ENCODE data around the gene MINDY4. TPM values are rescaled to one million over a fixed set of nuclear protein-coding genes. Genes with fewer than 3 reads are reported as not detected.

MINDY4 gene
- total and polyA plus RNA-seq, 10 of the 15 experiments (the other 5 are each of a cell fraction or from before 2014, with no cell fraction given), result 0.10 to 0.90 (median 0.40) TPM

GRCh38 chr7:30838008-30838407 lies 66.8 kb downstream of the MINDY4 start:
- H4K20me1 ChIP-seq (ENCODE audit: control insufficient read depth, insufficient read depth), result no peaks in the 10 kb centered on the region
- BruUV-seq (replicated peaks), result no TSS peak
- SMC1A ChIA-PET (ENCODE audit: uncharacterized antibody, unreplicated experiment), result no interaction called here
- H3K27ac ChIP-seq (ENCODE audit: control insufficient read depth, insufficient read depth), result no peak overlapping the region
- RAD21 ChIA-PET (ENCODE audit: unreplicated experiment), result no interaction called here
- no peak overlapping the region for H3K9ac ChIP-seq (ENCODE audit: control insufficient read depth, insufficient read depth, low read length)
- no peak overlapping the region for H3K4me3 ChIP-seq
- no peaks in the 10 kb centered on the region; the same call in 2 of the 3 replicates for H3K9me3 ChIP-seq (replicated peaks; ENCODE audit: control insufficient read depth, insufficient read depth, low read length)
- WGBS (ENCODE audit: insufficient coverage, insufficient replicate concordance, low lambda C conversion rate, missing lambda C conversion rate), result 60% methylated on average over 5 of the region's 5 CpGs
- no peaks in the 10 kb centered on the region for H3K4me1 ChIP-seq (ENCODE audit: control insufficient read depth, insufficient read depth, low read length)
- CTCF ChIA-PET, result interaction anchor here (0.7 kb wide), 1 partner anchor 72 kb away, joined by 4 read pairs; no protein-coding TSS in a partner anchor
- FAIRE-seq (no peak), DNase-seq (ENCODE audit: low read depth, low spot score) (no peak), ATAC-seq (no peak)
- POLR2A ChIA-PET, result no interaction called here
- in situ Hi-C loops (cut with MboI), result no loop called here
- H3K79me2 ChIP-seq (ENCODE audit: control insufficient read depth, insufficient read depth, low read length), result no peaks in the 10 kb centered on the region
- no peak overlapping the region for H2AFZ ChIP-seq (ENCODE audit: control insufficient read depth, low read depth, low read length)
- H3K4me2 ChIP-seq (ENCODE audit: control insufficient read depth, insufficient read depth), result no peak overlapping the region
- H3K36me3 ChIP-seq (ENCODE audit: control insufficient read depth in 2 of 2, insufficient read depth in 2 of 2, low read length in 1 of 2), result no peaks in the 10 kb centered on the region
- no peaks in the 10 kb centered on the region for H3K27me3 ChIP-seq (replicated peaks in 1 of 2; ENCODE audit: control insufficient read depth in 2 of 2, insufficient read depth in 2 of 2, low read length in 1 of 2)
- intact Hi-C loops (cut with micrococcal nuclease; ENCODE audit: unreplicated experiment), result no loop called here
- no peak for TF ChIP-seq KLF5 (IDR thresholded peaks at IDR 0.05; ENCODE audit: partially characterized antibody)
- TF ChIP-seq BMI1 (IDR thresholded peaks at IDR 0.05; ENCODE audit: borderline replicate concordance), result no peak
- TF ChIP-seq MTA3 (IDR thresholded peaks at IDR 0.05; ENCODE audit: borderline replicate concordance, low read length), result no peak
- TF ChIP-seq CREM (IDR thresholded peaks at IDR 0.05; ENCODE audit: low read depth), result no peak
- TF ChIP-seq CBFB (IDR thresholded peaks at IDR 0.05; ENCODE audit: low read depth), result no peak
- TF ChIP-seq ZNF217 (IDR thresholded peaks at IDR 0.05), result no peak
- TF ChIP-seq NFIC (IDR thresholded peaks at IDR 0.05; ENCODE audit: low read depth, low read length), result no peak
- TF ChIP-seq CBX5 (IDR thresholded peaks at IDR 0.05; ENCODE audit: low read depth), result no peak
- no peak for TF ChIP-seq RUNX3 (IDR thresholded peaks at IDR 0.05; ENCODE audit: low read length)
- TF ChIP-seq, protein P1, sequence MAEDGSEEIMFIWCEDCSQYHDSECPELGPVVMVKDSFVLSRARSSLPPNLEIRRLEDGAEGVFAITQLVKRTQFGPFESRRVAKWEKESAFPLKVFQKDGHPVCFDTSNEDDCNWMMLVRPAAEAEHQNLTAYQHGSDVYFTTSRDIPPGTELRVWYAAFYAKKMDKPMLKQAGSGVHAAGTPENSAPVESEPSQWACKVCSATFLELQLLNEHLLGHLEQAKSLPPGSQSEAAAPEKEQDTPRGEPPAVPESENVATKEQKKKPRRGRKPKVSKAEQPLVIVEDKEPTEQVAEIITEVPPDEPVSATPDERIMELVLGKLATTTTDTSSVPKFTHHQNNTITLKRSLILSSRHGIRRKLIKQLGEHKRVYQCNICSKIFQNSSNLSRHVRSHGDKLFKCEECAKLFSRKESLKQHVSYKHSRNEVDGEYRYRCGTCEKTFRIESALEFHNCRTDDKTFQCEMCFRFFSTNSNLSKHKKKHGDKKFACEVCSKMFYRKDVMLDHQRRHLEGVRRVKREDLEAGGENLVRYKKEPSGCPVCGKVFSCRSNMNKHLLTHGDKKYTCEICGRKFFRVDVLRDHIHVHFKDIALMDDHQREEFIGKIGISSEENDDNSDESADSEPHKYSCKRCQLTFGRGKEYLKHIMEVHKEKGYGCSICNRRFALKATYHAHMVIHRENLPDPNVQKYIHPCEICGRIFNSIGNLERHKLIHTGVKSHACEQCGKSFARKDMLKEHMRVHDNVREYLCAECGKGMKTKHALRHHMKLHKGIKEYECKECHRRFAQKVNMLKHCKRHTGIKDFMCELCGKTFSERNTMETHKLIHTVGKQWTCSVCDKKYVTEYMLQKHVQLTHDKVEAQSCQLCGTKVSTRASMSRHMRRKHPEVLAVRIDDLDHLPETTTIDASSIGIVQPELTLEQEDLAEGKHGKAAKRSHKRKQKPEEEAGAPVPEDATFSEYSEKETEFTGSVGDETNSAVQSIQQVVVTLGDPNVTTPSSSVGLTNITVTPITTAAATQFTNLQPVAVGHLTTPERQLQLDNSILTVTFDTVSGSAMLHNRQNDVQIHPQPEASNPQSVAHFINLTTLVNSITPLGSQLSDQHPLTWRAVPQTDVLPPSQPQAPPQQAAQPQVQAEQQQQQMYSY (CRISPR knock-in tag; IDR thresholded peaks at IDR 0.05), result no peak
- no peak for TF ChIP-seq BHLHE40 (IDR thresholded peaks at IDR 0.05; ENCODE audit: borderline replicate concordance in 1 of 2, low read depth in 2 of 2, low read length in 1 of 2)
- TF ChIP-seq CHD4 (IDR thresholded peaks at IDR 0.05), result no peak
- TF ChIP-seq NFYB (IDR thresholded peaks at IDR 0.05; ENCODE audit: insufficient read depth, low read depth, low read length), result no peak
- TF ChIP-seq, protein P2, sequence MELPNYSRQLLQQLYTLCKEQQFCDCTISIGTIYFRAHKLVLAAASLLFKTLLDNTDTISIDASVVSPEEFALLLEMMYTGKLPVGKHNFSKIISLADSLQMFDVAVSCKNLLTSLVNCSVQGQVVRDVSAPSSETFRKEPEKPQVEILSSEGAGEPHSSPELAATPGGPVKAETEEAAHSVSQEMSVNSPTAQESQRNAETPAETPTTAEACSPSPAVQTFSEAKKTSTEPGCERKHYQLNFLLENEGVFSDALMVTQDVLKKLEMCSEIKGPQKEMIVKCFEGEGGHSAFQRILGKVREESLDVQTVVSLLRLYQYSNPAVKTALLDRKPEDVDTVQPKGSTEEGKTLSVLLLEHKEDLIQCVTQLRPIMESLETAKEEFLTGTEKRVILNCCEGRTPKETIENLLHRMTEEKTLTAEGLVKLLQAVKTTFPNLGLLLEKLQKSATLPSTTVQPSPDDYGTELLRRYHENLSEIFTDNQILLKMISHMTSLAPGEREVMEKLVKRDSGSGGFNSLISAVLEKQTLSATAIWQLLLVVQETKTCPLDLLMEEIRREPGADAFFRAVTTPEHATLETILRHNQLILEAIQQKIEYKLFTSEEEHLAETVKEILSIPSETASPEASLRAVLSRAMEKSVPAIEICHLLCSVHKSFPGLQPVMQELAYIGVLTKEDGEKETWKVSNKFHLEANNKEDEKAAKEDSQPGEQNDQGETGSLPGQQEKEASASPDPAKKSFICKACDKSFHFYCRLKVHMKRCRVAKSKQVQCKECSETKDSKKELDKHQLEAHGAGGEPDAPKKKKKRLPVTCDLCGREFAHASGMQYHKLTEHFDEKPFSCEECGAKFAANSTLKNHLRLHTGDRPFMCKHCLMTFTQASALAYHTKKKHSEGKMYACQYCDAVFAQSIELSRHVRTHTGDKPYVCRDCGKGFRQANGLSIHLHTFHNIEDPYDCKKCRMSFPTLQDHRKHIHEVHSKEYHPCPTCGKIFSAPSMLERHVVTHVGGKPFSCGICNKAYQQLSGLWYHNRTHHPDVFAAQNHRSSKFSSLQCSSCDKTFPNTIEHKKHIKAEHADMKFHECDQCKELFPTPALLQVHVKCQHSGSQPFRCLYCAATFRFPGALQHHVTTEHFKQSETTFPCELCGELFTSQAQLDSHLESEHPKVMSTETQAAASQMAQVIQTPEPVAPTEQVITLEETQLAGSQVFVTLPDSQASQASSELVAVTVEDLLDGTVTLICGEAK (IDR thresholded peaks at IDR 0.05; ENCODE audit: borderline replicate concordance), result no peak
- no peak for TF ChIP-seq SIX5 (IDR thresholded peaks at IDR 0.05; ENCODE audit: low read depth, low read length, severe bottlenecking)
- TF ChIP-seq SMAD5 (IDR thresholded peaks at IDR 0.05; ENCODE audit: low read depth), result no peak
- no peak for TF ChIP-seq ZZZ3 (IDR thresholded peaks at IDR 0.05; ENCODE audit: control insufficient read depth, insufficient read length, low read depth)
